22Rv1 (cell line): Measurements from ENCODE around the gene TMCO4.

Source experiments
- ZFX ChIP-seq: fragments of 450-650 bp; IDR thresholded peaks from 2 replicates; pipeline ENCODE4 v1.6.1; 2017; ENCODE audit warnings: antibody characterized with exemption, borderline replicate concordance
- TF ChIP-seq, protein P1 (sequence below): fragments of 450-650 bp; IDR thresholded peaks from 2 replicates; pipeline ENCODE4 v1.5.1; 2017; ENCODE audit warnings: mild to moderate bottlenecking

DNA sequence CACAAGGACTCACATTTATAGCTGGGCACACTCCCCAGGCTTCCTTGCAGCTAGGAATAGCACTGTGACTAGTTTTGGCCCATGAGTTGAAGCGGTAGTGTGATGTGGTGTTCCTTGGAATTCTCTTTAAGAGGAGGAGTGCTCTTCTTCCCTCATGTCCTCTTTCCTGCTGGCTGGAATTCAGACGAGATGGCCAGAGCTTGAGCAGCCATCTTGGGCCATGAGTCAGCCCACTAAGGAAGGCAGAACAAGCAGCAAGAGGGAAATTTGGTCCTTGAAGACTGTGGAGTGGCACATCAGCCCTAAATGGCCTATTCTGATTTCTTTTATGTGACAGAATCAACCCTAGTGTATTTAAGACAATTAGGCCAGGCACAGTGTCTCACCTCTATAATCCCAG is 115.0 kb downstream of the TMCO4 start:
- TF ChIP-seq, protein P1, sequence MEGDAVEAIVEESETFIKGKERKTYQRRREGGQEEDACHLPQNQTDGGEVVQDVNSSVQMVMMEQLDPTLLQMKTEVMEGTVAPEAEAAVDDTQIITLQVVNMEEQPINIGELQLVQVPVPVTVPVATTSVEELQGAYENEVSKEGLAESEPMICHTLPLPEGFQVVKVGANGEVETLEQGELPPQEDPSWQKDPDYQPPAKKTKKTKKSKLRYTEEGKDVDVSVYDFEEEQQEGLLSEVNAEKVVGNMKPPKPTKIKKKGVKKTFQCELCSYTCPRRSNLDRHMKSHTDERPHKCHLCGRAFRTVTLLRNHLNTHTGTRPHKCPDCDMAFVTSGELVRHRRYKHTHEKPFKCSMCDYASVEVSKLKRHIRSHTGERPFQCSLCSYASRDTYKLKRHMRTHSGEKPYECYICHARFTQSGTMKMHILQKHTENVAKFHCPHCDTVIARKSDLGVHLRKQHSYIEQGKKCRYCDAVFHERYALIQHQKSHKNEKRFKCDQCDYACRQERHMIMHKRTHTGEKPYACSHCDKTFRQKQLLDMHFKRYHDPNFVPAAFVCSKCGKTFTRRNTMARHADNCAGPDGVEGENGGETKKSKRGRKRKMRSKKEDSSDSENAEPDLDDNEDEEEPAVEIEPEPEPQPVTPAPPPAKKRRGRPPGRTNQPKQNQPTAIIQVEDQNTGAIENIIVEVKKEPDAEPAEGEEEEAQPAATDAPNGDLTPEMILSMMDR, result no peak
- no peak for TF ChIP-seq ZFX
